ENCODE measurements around the gene SLC34A1.
"Not testable (repeated sequence)": the region's sequence is repeated elsewhere in the genome, so short reads cannot be mapped to it uniquely, and the experiment has no call there.

SLC34A1 gene

GRCh38 chr5:177369645-177370440 lies 14.4 kb upstream of the SLC34A1 start:
- no peak for DNase-seq

DNA sequence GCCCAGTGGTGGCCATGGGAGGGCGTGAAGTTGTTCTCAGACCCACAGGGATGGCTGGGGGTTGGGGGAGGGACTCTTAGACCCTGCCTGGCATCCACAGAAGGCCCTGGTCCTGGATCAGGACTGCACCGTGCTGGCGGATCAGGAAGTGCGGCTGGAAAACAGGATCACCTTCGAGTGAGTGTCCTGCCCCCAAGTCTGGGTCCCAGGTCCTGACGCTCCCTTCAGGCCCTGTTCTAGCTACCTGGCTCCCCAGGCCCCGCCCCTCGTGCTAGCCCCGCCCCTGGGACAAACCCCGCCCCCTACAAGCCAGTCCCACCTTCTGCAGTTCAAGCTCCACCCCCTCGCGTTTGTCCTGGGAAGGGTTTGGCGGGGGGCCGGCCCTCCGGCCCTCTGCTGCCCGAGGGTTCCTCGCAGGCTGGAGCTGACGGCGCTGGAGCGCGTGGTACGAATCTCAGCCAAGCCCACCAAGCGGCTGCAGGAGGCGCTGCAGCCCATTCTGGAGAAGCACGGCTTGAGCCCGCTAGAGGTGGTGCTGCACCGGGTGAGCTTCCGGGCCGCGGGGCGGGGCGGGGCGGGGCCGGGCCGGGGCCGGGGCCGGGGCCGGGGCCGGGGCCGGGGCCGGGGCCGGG lies 13.6 kb upstream of the SLC34A1 start:
- peak; percentile 54 to 72 for DNase-seq

- DNase-seq = no peak
Observed at GRCh38 chr5:177371120-177372033, 12.9 kb upstream of the SLC34A1 start.

DNA sequence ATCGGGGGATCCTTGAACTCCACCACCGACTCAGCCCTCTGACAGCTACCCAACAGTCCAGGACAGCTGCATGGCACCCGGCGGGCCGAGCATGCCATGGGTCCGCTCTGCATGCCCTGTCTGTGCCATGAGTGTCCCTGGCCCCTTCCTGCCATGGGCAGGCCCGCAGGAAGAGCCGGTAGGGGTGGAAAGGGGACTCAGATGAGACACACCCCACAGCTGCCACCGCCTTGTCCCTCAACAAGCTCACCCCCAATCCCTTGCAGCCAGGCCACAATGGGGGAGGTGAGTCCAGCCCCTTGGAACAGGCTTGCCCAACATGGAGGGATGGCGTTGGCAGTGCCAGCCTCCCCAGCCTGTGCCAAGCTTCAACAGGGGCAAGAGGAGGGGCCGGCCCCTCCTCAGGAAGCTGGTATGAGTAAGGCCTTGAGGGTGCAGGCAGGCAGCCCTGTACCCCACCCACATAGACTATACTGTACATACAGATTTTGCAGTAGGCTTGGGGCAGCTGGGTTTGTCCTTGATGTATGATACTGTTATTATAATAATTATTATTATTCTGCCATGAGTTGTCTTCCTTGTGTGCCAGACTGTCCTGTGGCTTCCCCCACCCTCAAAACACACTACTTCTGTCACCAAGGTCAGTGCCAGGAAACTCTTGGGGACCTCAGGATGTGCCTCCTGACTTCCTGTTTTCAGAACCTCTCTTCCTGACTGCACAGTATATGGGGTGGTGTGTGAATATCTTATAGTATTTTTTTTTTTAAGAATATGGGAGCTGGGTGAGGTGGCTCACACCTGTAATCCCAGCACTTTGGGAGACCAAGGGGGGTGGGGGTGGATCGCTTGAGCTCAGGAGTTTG lies 12.0 kb upstream of the SLC34A1 start:
- DNase-seq = peak in 1 of 2 donors; percentile 23

DNA sequence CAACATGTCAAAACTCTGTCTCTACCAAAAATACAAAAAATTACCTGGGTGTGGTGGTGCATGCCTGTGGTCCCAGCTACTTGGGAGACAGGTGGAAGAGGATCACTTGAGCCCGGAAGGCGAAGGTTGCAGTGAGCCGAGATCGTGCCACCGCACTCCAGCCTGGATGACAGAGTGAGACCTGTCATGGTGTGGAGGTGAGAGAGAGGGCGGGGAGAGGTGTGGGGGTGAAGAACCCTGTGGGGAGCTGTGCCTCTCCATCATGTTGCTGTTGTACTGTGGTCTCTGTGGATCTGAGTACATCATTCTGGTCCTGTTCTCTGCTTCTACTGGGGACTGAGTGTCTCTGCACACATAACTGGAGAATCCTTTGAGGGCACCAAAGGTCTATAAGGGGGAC lies 11.3 kb upstream of the SLC34A1 start:
- no peak for DNase-seq

DNA sequence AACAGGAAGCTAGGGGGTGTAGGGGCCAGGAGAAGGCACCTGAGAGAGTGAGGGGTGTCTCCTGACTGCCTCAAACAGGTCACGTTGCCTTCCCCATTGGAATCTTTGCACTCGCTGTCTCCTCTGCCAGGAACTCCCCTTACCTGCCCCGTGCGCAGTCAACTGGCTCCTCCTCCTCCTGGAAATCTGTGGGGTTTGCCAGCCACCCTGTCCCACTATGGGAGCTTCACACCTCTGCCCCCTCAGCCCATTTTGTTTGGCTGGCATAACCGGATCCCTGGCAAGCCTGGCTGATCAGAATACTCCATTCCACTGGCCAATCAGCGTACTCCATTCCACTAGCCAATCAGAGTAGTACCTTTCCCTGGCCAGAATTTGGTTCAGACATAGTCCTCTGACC lies 10.4 kb upstream of the SLC34A1 start:
- no peak for DNase-seq

- DNase-seq = no peak
Observed at GRCh38 chr5:177374211-177374610, 10.0 kb upstream of the SLC34A1 start.

- not testable (repeated sequence) for DNase-seq
Observed at GRCh38 chr5:177375516-177375915, 8.7 kb upstream of the SLC34A1 start.

GRCh38 chr5:177376107-177376506 lies 8.1 kb upstream of the SLC34A1 start:
- no peak for DNase-seq

GRCh38 chr5:177377851-177378776 lies 6.1 kb upstream of the SLC34A1 start:
- no peak for DNase-seq

GRCh38 chr5:177378884-177379883 lies 5.0 kb upstream of the SLC34A1 start:
- DNase-seq = peak in 1 of 2 donors; percentile 26

DNA sequence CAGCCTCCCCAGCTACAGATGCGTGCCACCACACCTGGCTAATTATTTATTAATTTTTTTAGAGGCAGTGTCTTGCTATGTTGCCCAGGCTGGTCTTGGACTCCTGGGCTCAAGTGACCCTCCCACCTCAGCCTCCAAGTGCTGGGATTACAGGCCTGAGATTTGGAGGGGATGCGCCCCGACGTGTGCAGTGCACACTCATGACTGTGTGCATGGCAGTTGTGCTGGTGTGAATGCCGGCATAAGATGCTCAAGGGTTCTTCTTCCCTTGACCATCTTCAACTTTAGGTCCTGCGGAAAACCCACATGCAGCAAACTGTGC lies 3.5 kb upstream of the SLC34A1 start:
- no peak for DNase-seq

DNA sequence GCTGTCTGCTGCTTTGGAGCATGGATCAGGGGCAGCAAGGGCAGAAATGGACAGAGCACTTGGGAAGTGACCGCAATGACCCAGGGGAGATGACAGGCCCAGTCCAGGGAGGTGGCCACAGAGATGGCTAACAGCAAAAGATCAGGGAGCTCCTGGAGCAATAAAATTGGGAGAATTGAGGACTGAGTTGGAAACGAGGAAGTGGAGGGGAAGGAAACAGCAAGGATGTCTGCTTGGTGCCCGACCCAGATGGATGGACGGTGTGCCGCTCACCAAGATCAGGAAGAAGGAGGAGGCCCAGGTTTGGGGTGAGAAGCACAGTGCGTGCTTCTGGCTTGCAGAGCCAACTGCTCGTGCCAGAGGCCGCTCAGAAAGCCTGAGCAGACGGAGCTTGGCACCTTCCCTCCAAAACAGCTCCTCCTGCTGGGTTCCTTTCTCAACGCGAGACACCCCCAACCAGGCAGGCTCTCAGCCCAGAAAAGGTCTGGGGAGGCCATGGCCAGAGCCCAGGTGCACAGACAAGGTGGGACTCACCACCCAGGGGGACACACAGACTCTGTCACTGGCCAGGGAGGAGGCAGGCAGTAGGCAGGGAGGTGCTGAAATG lies 1.7 kb upstream of the SLC34A1 start:
- peak in 1 of 2 donors; percentile 28 for DNase-seq

DNA sequence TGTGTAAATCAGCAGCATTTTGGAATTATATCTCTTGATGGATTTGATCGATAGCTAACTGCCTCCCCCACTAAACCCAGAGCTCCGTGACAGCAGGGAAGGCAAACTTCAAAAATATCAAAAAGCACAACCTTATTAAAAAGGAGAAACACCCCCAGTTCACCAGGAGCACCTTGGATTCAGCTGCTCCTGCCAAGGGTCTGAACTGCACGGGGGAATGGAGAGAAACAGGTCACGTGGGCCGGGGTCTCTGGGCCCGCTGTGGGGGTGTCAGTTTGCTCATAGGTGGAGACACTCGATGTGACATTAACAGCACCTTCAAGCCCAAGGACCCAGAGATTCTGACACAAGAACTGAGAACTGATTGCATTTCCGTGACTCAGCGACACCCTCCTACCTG lies 1.1 kb upstream of the SLC34A1 start:
- DNase-seq = no peak

DNA sequence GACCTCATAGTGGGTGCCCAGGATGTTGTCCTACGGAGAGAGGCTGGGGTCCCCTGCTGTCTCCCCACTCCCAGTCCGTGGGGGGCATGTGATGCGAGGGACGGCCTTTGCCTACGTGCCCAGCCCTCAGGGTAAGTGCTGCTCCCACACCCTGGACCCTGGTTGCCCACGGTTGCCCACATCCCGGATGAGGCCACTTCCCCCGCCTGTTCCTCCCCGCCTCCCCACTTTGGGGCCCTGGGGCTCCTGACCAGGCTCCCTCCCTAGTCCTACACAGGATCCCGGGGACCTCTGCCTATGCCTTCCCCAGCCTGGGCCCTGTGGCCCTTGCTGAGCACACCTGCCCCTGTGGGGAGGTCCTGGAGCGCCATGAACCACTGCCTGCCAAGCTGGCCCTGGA lies 1.5 kb downstream of the SLC34A1 start:
- no peak for DNase-seq

DNA sequence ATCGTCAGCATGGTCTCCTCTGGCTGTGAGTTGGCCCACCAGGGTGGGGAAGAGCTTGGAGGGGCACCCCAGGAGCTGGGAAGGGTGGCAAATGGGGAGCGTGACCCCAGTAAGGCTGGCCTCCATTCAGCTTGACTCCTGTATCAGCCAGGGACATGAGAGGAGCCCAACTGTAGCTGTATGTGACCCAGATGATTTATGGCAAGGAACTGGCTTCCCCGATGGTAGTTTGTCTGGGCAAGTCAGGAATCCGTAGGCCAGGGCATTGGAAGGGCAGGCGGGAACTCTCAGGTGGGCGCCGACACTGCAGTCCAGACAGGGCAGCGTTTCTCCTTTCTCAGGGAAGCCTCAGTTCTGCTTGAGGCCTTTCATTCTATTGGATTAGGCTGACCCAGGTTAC lies 2.3 kb downstream of the SLC34A1 start:
- DNase-seq = no peak

DNA sequence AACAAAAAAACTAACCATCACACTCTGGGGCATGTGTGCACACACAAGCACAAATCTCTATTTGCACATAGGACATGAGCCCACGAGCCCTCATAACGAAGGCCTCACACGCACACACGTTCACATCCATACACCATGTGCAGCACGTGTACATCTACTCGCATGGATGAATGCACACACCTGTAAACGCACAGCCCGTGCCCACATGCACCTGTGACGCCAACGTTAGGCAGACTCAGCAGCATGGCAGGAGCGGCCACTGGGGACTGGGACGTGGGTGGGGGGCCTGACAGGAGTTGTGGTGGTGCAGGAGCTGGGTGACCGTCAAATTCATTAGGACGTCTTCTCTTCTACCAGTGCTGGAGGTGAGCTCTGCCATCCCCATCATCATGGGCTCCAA lies 3.2 kb downstream of the SLC34A1 start:
- no peak for DNase-seq

DNA sequence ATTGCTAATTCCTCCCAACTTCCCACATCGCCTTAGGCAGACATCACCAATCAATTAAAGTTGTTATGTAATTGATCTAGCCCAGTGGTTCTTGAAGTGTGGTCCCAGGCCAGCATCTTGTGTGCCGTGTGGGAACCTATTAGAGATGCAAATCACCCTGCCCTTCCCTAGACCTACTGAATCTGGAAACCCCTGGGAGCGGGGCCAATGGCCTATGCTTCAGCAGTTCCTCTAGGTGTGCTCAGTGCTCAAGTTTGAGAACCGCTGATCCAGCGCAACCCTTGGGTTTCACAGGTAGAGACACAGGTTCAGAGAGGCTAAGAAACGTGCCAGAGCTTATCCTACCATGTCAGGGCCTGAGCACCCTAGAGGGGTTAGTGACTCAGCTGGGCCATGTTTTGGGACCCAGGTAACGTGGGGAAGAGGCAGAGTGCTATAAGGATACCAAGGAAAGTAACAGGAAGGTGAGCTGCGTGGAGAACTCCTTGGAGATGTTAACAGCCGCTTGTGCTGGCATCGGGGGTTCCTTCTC lies 4.4 kb downstream of the SLC34A1 start:
- no peak for DNase-seq
